GM18873 (cell line): ENCODE measurements around the gene PLEKHA1.
A peak's percentile ranks its signal among the peaks of the same experiment; 100 is the strongest.

Source experiments
- ATAC-seq: cut with Tn5 transposase; IDR thresholded peaks from one replicate; pipeline ENCODE4 v1.9.1; 2021; ENCODE audit warnings: mild to moderate bottlenecking, moderate library complexity, moderate number of reproducible peaks; ENCODE audit not compliant: unreplicated experiment, low FRiP score

PLEKHA1 gene

DNA sequence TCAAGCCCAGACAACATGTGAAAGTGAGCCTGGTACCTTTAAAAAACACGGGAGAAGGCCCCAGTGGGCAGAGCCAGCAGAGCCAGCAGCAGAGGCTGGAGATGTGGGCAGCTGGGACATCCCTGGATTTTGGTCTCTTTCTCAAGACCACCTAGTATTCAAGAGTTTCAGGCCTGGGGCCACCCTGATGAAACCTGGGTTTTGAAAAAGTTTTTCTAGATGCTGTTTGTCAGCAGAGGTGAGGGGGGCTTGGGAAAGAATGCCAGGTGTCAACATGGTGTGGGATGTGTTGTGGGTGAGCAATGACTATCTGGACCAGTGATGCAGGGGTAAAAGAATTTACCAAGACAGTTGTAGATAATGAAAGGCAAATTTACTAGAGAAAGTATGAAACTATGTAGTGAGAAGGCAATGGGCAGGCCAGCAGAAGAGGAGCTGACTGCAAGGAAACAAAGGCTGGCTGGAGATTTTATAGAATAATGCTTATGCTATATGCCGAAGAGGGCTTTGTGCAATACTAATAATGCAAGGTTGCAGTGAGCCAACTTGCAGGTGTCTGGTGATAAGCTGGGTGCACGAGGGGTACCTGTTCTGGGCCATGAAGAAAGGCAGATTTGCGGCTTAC lies 28.1 kb upstream of the PLEKHA1 start:
- ATAC-seq: no peak

GRCh38 chr10:122347170-122347841 lies 27.2 kb upstream of the PLEKHA1 start:
- ATAC-seq: no peak

- no peak for ATAC-seq
Observed at GRCh38 chr10:122348512-122348911, 26.0 kb upstream of the PLEKHA1 start.

GRCh38 chr10:122348935-122349361 lies 25.6 kb upstream of the PLEKHA1 start:
- no peak for ATAC-seq

GRCh38 chr10:122349758-122350369 lies 24.6 kb upstream of the PLEKHA1 start:
- ATAC-seq: no peak

GRCh38 chr10:122350893-122351292 lies 23.6 kb upstream of the PLEKHA1 start:
- no peak for ATAC-seq

DNA sequence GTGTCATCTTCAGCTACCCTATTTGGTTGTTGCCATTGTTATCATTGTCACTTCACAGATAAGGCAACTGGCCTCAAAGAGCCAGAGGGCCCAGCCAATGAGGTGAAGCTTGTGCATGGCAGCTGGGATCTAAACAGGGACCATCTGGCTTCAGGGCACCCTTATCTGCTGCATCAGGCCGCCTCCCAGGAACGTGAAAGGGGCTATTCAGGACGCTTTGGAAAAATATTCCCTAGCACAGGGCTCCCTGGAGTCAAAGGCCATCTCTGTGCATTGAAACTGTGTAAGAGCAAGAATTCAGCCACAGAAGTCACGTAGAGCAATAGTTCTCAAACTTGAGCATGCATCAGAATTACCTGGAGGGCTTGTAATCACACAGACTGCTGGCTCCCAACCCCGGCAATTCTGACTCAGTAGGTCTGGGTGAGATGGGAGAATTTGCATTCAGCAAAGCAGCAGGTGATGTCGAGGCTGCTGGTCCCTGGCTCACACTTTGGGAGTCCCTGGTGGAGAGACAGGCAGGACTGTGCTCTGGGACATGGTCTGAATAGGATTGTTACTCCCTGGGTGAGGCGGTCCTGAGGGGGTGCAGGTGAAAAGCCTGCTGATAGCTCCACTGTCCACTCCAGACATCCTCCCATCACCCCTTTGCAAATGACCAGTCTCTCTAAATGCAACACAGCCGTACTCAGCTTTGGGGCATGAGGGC lies 21.5 kb upstream of the PLEKHA1 start:
- ATAC-seq: no peak

GRCh38 chr10:122354383-122354782 lies 20.1 kb upstream of the PLEKHA1 start:
- ATAC-seq: no peak

- no peak for ATAC-seq
Observed at GRCh38 chr10:122357685-122358084, 16.8 kb upstream of the PLEKHA1 start.

GRCh38 chr10:122359621-122360020 lies 14.9 kb upstream of the PLEKHA1 start:
- no peak for ATAC-seq

- no peak for ATAC-seq
Observed at GRCh38 chr10:122361046-122361445, 13.5 kb upstream of the PLEKHA1 start.

DNA sequence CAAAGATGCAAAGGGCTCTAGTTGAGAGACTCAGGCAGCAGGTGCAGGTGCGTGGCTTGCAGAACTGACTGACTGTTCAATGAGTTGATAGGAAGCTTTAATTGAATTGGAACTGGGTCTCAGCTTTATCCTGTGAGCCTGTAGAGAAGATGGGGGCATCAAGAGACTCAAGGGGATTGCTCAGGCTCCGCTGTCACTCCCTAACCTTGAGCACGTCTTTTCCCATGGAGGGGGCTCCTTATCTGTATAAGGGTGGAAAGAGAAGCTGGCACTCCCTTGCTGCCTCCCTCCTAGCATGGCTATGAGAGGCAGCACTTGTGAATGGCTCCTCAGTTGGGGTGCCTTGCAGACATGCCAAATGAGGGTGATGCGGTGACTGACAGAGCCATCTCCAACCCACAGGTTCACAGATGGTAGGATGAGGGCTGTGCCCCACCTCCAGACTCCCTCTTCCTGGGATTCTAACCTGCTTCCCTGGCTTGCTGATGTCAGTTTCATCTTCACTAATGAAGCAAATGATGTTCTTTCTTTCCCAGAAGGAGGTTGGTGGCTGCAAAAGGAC lies 12.4 kb upstream of the PLEKHA1 start:
- no peak for ATAC-seq

DNA sequence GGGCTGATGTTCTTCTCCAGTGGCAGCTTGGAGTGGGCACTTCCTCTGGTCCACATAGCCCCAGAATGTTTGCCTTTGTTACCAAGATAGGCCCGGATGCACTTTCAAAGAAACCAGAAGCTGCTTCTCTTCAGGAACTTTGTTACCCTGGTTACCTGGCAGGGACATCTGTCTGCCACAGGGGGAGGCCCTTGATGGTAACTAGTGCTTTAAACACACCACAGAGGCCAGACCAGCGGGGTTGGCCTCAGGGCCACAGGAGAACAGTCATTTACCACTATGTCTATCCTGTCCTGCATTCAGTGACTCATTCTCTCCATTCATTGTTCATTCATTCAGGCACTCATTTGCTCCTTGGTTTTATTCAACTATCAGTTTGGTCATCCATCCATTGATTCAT lies 11.9 kb upstream of the PLEKHA1 start:
- ATAC-seq: no peak

- ATAC-seq: no peak
Observed at GRCh38 chr10:122363311-122363710, 11.2 kb upstream of the PLEKHA1 start.

DNA sequence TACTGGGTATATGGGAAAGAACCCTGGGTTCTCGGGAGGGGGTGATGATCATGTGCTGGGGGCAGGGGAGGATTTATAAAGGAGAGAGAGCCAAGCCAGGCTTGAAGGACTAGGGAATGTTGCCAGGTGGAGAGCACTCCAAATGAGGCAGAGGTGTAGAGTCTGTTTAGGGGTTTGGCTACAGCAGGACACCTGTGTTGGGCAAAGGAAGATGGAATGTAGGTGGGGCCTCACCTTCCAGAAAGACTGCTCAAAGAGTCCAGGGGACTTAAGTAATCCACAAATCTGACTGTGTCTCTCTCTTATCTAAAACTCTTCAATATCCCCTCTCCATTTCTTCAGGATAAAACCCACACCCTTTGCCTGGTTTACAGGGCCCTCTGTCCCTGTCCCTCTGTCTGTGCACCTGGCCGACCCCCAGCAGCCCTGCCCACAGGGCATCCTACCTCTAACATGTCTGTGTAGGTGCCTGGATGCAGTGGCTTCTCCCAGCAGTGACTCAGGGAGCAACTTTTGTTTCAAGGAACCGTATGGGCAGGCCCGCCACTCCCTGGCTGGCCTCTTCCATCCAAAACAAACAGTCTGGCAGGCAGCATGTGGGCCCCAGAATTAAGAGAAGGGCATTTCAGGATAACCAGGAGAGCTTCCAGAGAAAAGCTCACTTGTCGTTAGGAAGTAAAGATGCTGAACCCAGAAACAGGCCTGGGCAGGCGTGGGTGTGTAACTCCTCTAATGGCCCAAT lies 10.6 kb upstream of the PLEKHA1 start:
- no peak for ATAC-seq

- ATAC-seq: no peak
Observed at GRCh38 chr10:122368502-122369254, 5.8 kb upstream of the PLEKHA1 start.

GRCh38 chr10:122373108-122373507 lies 1.4 kb upstream of the PLEKHA1 start:
- no peak for ATAC-seq

DNA sequence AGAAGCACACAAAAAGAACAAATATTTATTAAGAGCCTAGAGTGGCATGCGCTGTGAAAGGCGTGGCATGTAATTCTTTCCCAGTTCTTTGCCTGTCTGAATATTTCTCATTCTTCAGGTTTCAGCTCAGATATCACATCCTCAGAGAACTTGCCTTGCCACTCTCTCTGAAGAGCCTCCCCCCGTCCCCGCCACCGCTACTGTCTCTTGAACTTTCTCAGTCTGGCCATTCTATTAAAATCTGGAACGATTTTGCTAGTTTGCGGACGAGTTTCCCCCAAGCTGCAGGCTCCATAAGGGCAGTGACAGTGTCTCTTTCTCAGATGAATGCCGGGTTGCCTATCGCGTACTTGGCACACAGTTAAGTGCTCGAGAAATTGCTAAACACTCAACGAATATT lies 787 bp upstream of the PLEKHA1 start:
- ATAC-seq: no peak

DNA sequence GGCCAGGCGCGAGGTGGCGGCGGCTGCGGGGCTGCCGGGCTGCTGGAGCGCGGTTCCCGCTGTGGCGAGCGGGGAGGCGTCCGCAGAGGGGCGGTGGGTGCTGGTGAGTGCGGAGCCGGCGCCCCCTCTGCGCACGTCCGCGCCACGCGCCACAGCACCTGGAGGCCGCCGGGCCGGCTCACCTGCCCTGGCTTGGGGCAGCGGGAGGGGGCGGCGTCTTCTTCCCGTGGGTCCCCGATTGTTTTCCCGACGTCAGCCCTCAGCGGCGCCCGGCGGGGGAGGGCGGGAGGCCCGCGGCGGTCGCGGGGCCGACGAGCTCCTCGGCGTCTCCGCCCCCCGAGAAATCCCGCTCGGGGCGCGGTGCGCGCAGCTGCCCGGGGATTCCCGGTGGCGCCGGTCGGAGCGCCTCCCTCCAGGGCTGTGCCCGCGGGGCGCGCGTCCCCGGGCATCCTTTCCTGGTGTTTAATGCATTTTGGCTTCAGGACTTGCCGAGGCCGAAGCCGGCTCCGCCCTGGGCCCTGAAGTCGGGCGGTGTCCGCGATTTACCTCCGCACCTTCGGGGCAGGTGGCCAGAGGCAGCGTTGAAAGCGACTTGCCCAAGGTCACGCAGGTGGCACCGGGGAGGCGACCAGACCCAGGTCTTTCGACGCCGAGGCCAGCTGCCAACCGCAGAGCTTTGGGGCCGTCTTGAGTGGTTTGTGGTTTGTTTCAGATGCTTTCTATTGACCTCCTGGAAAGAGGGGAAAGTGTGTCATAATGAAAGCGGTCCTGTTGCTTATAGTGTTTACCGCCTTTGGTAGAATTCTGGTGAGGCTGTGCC lies 561 bp downstream of the PLEKHA1 start:
- peak; percentile 53 for ATAC-seq
